ENCODE data around the gene SOHLH1. TPM values are rescaled to one million over a fixed set of nuclear protein-coding genes. Genes with fewer than 3 reads are reported as not detected.

Gene SOHLH1
- total RNA-seq, 1 donor from 2014 or later: not detected

DNA sequence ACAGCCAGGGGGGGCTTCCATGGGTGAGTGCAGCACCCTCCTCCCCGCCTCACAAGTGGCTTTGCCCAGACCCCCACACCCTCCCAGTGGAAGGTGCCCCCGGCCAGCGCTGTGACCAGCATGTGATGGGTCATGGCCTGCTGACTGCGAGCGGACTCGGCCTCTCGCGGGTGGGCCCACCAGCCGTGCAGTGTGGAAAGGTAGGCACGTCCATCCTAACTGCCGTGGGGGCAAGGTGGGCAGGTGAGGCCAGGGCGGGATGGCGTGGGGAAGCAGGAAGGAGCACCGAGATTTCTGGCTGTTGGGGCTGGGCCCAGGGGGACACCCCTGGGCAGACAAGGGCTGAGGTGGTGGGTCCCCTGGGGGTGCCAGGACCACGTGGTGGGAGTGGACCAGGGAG is 12.1 kb downstream of the SOHLH1 start:
- Mint-ChIP-seq H3K9me3 (no peaks in the 10 kb centered on the region), H3K36me3 (no peaks in the 10 kb centered on the region), H3K27ac (no peak overlapping the region), H3K27me3 (ENCODE audit: insufficient read depth, low read depth) (peaks cover 3% of the 10 kb centered on the region), H3K4me1 (peaks cover 9% of the 10 kb centered on the region), H3K4me3 (no peak overlapping the region)
- Histone ChIP-seq H3K27ac (no peak overlapping the region), H3K4me1 (no peaks in the 10 kb centered on the region), H3K79me2 (ENCODE audit: low read depth) (no peaks in the 10 kb centered on the region), H3K9me3 (ENCODE audit: low read depth) (no peaks in the 10 kb centered on the region), H3K4me2 (no peak overlapping the region), H2AFZ (replicated peaks) (no peak overlapping the region), H3K36me3 (no peaks in the 10 kb centered on the region), H3K4me3 (no peak overlapping the region), H3K9ac (no peak overlapping the region), H4K20me1 (ENCODE audit: low read depth) (no peaks in the 10 kb centered on the region), H3F3A (ENCODE audit: low read depth) (no peaks in the 10 kb centered on the region), H3K27me3 (no peaks in the 10 kb centered on the region)
- no peak for DNase-seq (ENCODE audit: low spot score)
- TF ChIP-seq, protein P1, sequence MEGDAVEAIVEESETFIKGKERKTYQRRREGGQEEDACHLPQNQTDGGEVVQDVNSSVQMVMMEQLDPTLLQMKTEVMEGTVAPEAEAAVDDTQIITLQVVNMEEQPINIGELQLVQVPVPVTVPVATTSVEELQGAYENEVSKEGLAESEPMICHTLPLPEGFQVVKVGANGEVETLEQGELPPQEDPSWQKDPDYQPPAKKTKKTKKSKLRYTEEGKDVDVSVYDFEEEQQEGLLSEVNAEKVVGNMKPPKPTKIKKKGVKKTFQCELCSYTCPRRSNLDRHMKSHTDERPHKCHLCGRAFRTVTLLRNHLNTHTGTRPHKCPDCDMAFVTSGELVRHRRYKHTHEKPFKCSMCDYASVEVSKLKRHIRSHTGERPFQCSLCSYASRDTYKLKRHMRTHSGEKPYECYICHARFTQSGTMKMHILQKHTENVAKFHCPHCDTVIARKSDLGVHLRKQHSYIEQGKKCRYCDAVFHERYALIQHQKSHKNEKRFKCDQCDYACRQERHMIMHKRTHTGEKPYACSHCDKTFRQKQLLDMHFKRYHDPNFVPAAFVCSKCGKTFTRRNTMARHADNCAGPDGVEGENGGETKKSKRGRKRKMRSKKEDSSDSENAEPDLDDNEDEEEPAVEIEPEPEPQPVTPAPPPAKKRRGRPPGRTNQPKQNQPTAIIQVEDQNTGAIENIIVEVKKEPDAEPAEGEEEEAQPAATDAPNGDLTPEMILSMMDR (IDR thresholded peaks at IDR 0.05): no peak
- no peak for TF ChIP-seq EZH2phosphoT487 (IDR thresholded peaks at IDR 0.05)
- no peak for TF ChIP-seq EZH2 (IDR thresholded peaks at IDR 0.05)

DNA sequence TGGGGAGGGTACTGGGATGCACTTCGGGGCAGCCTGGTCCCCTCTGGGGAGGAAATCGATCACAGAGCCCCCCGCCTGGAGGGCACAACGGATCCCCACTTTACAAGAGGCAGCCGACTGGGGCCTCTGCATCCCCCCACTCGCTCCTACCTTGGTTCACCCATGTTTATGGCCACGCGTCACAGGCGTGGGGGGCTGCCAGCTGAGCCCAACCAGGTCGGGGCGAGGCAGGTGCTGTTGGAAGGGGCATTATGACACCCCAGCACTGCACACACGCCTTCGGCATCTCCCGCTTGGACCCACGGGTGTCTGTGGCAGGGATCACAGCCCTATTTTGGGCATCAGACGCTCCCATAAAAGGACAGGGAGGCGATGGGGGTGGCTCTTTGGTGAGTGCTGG is 14.6 kb downstream of the SOHLH1 start:
- H4K20me1 ChIP-seq (ENCODE audit: low read depth): no peaks in the 10 kb centered on the region
- Mint-ChIP-seq H3K36me3 (no peaks in the 10 kb centered on the region), H3K27ac (no peak overlapping the region), H3K4me1 (no peaks in the 10 kb centered on the region), H3K27me3 (ENCODE audit: insufficient read depth, low read depth) (peaks cover 3% of the 10 kb centered on the region), H3K4me3 (no peak overlapping the region), H3K9me3 (peaks cover 2% of the 10 kb centered on the region)
- no peak overlapping the region for H3K4me3 ChIP-seq
- H2AFZ ChIP-seq (replicated peaks): no peak overlapping the region
- no peaks in the 10 kb centered on the region for H3K4me1 ChIP-seq
- H3K27ac ChIP-seq: no peak overlapping the region
- no peak for DNase-seq (ENCODE audit: low spot score)
- H3K4me2 ChIP-seq: no peak overlapping the region
- no peak overlapping the region for H3K9ac ChIP-seq
- H3K79me2 ChIP-seq (ENCODE audit: low read depth): no peaks in the 10 kb centered on the region
- no peaks in the 10 kb centered on the region for H3F3A ChIP-seq (ENCODE audit: low read depth)
- H3K27me3 ChIP-seq: no peaks in the 10 kb centered on the region
- H3K36me3 ChIP-seq: no peaks in the 10 kb centered on the region
- TF ChIP-seq EZH2phosphoT487 (IDR thresholded peaks at IDR 0.05) (no peak), EZH2 (IDR thresholded peaks at IDR 0.05) (no peak)
- TF ChIP-seq, protein P1 (IDR thresholded peaks at IDR 0.05): no peak
- H3K9me3 ChIP-seq (ENCODE audit: low read depth): no peaks in the 10 kb centered on the region

DNA sequence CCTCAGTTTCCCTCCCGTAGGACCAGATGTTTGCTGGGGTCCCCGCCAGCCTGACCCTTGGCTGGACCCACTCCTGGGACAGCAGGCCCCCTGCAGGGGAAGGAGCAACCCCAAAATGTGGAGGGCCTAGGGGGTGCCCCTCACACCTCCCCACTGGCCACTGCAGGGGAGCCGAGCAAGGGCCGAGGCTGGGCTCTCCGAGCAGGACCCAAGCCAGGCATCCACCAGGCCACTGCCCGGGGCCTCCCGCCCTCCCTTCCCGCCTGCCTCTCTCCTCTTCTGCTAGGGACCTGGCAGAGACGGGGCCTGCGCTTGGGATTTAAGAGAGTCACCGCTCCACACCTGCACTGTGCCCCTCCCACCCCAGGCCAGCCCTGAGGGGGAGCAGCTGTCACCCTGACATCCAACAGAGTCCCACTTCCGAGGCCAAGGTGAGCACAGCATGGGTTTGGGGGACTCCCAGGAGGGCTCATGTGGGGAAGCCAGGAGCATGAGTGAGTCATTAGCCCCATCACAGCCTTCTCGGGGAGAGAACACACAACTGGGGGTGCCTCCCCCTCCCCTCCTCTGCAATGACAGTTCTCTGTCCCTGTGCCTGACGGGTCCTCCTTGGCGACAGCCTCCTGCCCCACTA is 15.8 kb downstream of the SOHLH1 start:
- H3F3A ChIP-seq (ENCODE audit: low read depth): no peaks in the 10 kb centered on the region
- TF ChIP-seq EZH2 (IDR thresholded peaks at IDR 0.05) (no peak), EZH2phosphoT487 (IDR thresholded peaks at IDR 0.05) (no peak)
- TF ChIP-seq, protein P1 (IDR thresholded peaks at IDR 0.05): no peak
- H3K27me3 Mint-ChIP-seq (ENCODE audit: insufficient read depth, low read depth): peaks cover 2% of the 10 kb centered on the region
- H3K4me3 Mint-ChIP-seq: no peak overlapping the region
- no peak overlapping the region for H3K4me3 ChIP-seq
- H3K9ac ChIP-seq: no peak overlapping the region
- H4K20me1 ChIP-seq (ENCODE audit: low read depth): no peaks in the 10 kb centered on the region
- no peaks in the 10 kb centered on the region for H3K36me3 ChIP-seq
- H3K36me3 Mint-ChIP-seq: no peaks in the 10 kb centered on the region
- no peak for DNase-seq (ENCODE audit: low spot score)
- H3K9me3 Mint-ChIP-seq: peaks cover 2% of the 10 kb centered on the region
- H3K9me3 ChIP-seq (ENCODE audit: low read depth): no peaks in the 10 kb centered on the region
- no peak overlapping the region for H3K27ac Mint-ChIP-seq
- H3K4me1 ChIP-seq: no peaks in the 10 kb centered on the region
- no peaks in the 10 kb centered on the region for H3K4me1 Mint-ChIP-seq
- H3K27ac ChIP-seq: no peak overlapping the region
- no peak overlapping the region for H2AFZ ChIP-seq (replicated peaks)
- no peaks in the 10 kb centered on the region for H3K79me2 ChIP-seq (ENCODE audit: low read depth)
- H3K4me2 ChIP-seq: no peak overlapping the region
- H3K27me3 ChIP-seq: no peaks in the 10 kb centered on the region
